ENCODE data around the gene PCDHGA2. TPM values are rescaled to one million over a fixed set of nuclear protein-coding genes. Genes with fewer than 3 reads are reported as not detected.
"Not testable (repeated sequence)": the region's sequence is repeated elsewhere in the genome, so short reads cannot be mapped to it uniquely, and the experiment has no call there.

PCDHGA2 gene
- total and polyA plus RNA-seq, 12 donors = 1.6 to 15.3 (median 10.3) TPM

- intact Hi-C loops (cut with DNase I) = loop anchor here in 5 of 10 donors (2.0 to 10.0 kb wide), 4 partner anchors 25 to 221 kb away; partner anchors contain the start of gene PCDHGA11 (in 1 of the 5)
- peaks cover 0 to 99% (median 34%) of the 10 kb centered on the region in 11 donors for H3K9me3 ChIP-seq
- DNase-seq (peak in 1 of 2 donors; percentile 41), ATAC-seq (peak in 7 of 8 donors; percentile 49 to 74 (median 61))
- H3K36me3 ChIP-seq = peaks cover 0 to 3% (median 0%) of the 10 kb centered on the region in 9 donors
- peaks cover 0 to 15% (median 0%) of the 10 kb centered on the region in 9 donors for H3K4me1 ChIP-seq
- H3K27ac ChIP-seq = peak within 1 kb of the TSS; percentile 42 to 83 (median 76)
- H3K27me3 ChIP-seq = peaks cover 0 to 35% (median 0%) of the 10 kb centered on the region in 7 donors
- H3K4me3 ChIP-seq = peak within 1 kb of the TSS in 9 of 10 donors; percentile 42 to 58 (median 49)
- 18% methylated on average over 9 of the region's 9 CpGs for WGBS, 2 donors
- TF ChIP-seq CTCF (IDR thresholded peaks at IDR 0.05) = peak in 8 of 9 donors; percentile 17 to 66 (median 54)
Measured at GRCh38 chr5:141343242-141343952, 4.8 kb downstream of the PCDHGA2 start, which contains the start of gene PCDHGA3. Gene PCDHGA3 (plus strand): TSS chr5:141343829. CDS start chr5:141344034, 205 bp downstream.

- no peak for TF ChIP-seq CTCF (IDR thresholded peaks at IDR 0.05)
- 18 to 20% methylated on average over 31 of the region's 31 CpGs for WGBS, 2 donors
- peak in 7 of 8 donors; percentile 9 to 48 (median 32) for ATAC-seq
Measured at GRCh38 chr5:141343953-141344463, 5.4 kb downstream of the PCDHGA2 start.

GRCh38 chr5:141345327-141345726 is 6.8 kb downstream of the PCDHGA2 start:
- H3K27ac ChIP-seq = no peak overlapping the region
- H3K36me3 ChIP-seq = peaks cover 0 to 17% (median 0%) of the 10 kb centered on the region in 9 donors
- ATAC-seq = peak in 1 of 8 donors; percentile 43
- DNase-seq = no peak
- intact Hi-C loops (cut with DNase I) = loop anchor here in 1 of 10 donors (10.0 kb wide), 1 partner anchor 219 kb away; no protein-coding TSS in a partner anchor
- peaks cover 0 to 98% (median 29%) of the 10 kb centered on the region in 11 donors for H3K9me3 ChIP-seq
- peak in 4 of 9 donors; percentile 11 to 21 (median 15) for TF ChIP-seq CTCF (IDR thresholded peaks at IDR 0.05)
- peaks cover 0 to 30% (median 0%) of the 10 kb centered on the region in 7 donors for H3K27me3 ChIP-seq
- H3K4me3 ChIP-seq = peak overlapping the region in 5 of 10 donors; percentile 42 to 56 (median 51)
- peaks cover 0 to 23% (median 0%) of the 10 kb centered on the region in 9 donors for H3K4me1 ChIP-seq
- WGBS, 2 donors = 25 to 35% methylated on average over 20 of the region's 20 CpGs

More at GRCh38 chr5:141343953-141344463, 5.4 kb downstream of the PCDHGA2 start:
- Histone ChIP-seq H3K27me3 (peaks cover 0 to 29% (median 0%) of the 10 kb centered on the region in 7 donors), H3K4me3 (peak overlapping the region in 9 of 10 donors; percentile 42 to 58 (median 49)), H3K9me3 (peaks cover 0 to 99% (median 34%) of the 10 kb centered on the region in 11 donors), H3K4me1 (peaks cover 0 to 22% (median 0%) of the 10 kb centered on the region in 9 donors), H3K27ac (peak overlapping the region; percentile 42 to 83 (median 76)), H3K36me3 (peaks cover 0 to 10% (median 0%) of the 10 kb centered on the region in 9 donors)
- no peak for DNase-seq
- intact Hi-C loops (cut with DNase I) = loop anchor here in 5 of 10 donors (2.0 to 10.0 kb wide), 4 partner anchors 25 to 221 kb away; partner anchors contain the start of gene PCDHGA11 (in 1 of the 5)

GRCh38 chr5:141346017-141346416 is 7.5 kb downstream of the PCDHGA2 start:
- intact Hi-C loops (cut with DNase I) = loop anchor here in 1 of 10 donors (10.0 kb wide), 1 partner anchor 219 kb away; no protein-coding TSS in a partner anchor
- 33 to 40% methylated on average over 23 to 24 of the region's 35 CpGs for WGBS, 2 donors
- Histone ChIP-seq H3K4me1 (peaks cover 0 to 23% (median 0%) of the 10 kb centered on the region in 9 donors), H3K4me3 (peak overlapping the region in 7 of 10 donors; percentile 1 to 38 (median 21)), H3K9me3 (peaks cover 0 to 98% (median 26%) of the 10 kb centered on the region in 11 donors), H3K36me3 (peaks cover 0 to 24% (median 0%) of the 10 kb centered on the region in 9 donors), H3K27me3 (peaks cover 0 to 37% (median 0%) of the 10 kb centered on the region in 7 donors)
- ATAC-seq = peak in 1 of 8 donors; percentile 32
- H3K27ac ChIP-seq, DNase-seq: not testable (repeated sequence)

All from heart right ventricle (tissue), 16 donors.